HG02610 (cell line): ENCODE data around the gene PLEKHH1.
A peak's percentile ranks its signal among the peaks of the same experiment; 100 is the strongest.

Experiments
- ATAC-seq: cut with Tn5 transposase; IDR thresholded peaks from one replicate; pipeline ENCODE4 v1.9.1; 2021; ENCODE audit warnings: mild to moderate bottlenecking, moderate library complexity; ENCODE audit not compliant: unreplicated experiment

PLEKHH1 gene

DNA sequence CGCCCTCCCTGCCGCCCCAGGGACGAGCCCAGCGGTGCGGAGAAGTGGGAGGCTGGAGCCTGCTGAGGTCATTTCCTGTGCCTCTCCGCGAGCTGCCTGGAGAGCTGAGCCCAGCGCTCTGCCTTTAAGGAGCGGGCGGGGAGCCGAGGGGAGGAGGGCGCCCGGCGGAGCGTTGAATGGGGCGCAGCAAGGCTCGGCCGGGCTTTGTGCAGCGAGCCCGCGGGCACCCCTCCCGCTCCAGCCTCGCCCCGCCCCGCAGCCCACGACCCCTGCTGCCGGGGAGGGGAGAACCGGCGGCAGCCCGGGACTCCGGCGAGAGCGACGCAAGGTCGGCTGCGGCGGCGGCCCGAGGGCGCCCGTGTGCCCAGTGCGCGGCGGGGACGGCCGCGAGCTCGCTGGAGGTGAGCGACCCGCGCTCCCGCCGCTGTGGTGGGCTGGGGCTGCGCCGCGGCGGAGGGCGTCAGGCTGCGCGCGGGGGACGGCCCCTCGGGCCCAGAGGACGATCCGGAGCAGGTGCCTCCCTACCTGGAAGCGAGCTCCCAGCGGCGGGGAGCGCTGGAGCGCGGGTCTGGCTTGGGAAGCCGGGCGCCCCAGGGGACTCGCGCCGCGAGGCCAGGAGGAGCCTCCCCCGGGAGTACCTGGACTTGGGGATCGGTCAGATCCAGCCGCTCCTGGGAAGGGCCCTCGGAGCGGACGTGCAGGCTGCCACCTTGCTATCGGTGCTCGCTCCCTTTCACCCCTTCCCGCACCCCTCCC is at the start of gene PLEKHH1:
Gene PLEKHH1 (plus strand): TSS at position 293 of the 756 bp plus-strand sequence. CDS start 8,578 bp downstream, outside the sequence.
- ATAC-seq, result peak; percentile 79

DNA sequence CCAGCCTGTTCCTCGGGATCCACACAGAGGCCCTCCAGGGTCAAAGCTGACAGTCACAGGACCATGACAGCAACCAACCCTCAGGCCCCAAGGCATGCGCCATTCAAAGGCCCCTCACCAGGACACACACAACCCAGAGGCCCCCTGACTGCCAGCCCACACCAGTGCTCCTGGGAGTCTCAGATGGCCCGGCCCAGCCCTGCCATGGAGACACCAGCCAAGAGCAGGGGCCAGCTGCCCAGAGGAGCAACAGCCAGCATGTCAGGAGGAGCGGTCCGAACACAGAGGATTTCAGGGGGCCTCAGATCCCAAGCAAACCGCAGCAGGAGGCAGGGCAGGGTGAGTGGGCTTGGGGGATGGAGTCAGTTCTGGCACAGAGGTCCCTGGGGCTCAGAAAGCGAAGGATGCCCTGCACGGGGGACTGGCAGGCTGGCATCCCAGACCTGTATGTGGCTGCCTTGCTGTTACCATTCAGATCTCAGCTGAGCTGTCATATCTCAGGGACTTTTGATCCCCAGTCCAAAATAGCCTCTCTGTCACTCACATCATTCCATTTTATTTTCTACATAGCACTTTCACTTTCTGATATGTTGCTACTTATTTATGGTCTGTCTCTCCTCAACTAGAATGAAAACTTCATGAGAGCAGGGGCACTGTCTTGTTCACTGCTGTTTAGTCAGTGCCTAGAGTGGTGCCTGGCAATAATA is 49.4 kb upstream of the PLEKHH1 start:
- no peak for ATAC-seq

DNA sequence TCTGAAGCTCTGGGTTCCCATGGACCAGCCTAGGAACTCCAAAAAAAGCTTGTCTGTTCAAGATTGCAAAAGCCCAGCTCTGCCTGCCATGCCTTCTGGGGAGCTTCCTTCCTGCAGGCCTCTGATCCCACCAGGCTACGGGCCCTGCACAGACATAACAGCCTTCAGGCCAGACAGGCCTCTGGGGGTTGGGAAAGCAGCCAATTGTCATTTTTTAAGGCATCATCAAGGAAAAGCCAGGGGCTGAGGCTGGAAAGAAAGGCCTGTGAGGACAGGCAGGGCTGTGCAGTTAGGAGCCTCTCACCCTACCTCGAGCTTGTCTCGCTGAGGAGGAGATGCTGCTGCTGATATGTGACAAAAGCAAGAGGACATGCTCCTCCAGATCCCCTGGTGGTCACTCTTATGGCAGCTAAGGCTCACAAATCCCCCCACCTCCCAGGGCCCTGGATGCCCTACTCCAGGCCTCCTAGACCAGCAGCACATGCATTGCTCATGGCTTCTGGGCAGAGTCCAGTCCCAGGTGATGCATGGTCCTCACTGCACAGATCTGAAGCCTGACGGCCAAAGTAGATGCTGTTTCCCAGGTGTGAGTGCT is 47.5 kb upstream of the PLEKHH1 start:
- ATAC-seq, result no peak

DNA sequence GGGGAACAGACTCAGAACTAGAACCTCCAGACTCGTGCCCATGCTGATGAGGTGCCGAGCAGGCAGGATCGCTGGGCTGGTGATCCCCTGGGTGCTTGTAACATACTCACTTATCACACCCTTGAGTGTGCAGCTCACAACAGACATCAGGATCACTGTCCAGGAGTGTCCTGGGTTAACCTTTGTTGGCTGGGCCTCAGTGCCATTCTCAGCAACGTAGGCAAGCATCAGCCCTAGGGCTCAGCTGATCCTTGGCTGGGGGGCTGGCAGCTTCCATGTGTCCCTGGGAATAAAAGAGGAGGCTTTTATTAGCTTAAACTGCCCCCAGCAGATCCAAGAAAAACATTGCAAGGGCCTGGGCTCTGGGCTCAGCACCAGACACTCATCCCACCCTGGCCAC is 46.2 kb upstream of the PLEKHH1 start:
- ATAC-seq, result no peak

DNA sequence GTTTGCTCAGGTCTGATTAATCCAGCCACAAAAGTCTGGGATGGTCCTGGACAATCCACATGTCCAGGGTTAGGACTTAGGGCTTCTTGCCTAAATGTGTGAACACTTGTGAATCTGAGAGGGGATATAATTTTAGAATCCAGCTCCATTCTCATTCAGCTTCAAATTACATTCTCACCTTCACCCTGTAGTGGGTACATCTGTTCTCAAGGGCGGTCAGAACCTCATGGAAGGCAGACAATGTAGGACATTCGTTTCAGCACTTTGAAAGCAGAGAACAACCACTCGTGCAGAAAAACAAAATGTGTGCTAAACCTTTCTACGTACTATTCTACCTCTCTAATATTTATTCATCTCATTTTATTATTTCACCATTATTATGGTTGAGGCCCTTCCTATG is 45.8 kb upstream of the PLEKHH1 start:
- no peak for ATAC-seq

DNA sequence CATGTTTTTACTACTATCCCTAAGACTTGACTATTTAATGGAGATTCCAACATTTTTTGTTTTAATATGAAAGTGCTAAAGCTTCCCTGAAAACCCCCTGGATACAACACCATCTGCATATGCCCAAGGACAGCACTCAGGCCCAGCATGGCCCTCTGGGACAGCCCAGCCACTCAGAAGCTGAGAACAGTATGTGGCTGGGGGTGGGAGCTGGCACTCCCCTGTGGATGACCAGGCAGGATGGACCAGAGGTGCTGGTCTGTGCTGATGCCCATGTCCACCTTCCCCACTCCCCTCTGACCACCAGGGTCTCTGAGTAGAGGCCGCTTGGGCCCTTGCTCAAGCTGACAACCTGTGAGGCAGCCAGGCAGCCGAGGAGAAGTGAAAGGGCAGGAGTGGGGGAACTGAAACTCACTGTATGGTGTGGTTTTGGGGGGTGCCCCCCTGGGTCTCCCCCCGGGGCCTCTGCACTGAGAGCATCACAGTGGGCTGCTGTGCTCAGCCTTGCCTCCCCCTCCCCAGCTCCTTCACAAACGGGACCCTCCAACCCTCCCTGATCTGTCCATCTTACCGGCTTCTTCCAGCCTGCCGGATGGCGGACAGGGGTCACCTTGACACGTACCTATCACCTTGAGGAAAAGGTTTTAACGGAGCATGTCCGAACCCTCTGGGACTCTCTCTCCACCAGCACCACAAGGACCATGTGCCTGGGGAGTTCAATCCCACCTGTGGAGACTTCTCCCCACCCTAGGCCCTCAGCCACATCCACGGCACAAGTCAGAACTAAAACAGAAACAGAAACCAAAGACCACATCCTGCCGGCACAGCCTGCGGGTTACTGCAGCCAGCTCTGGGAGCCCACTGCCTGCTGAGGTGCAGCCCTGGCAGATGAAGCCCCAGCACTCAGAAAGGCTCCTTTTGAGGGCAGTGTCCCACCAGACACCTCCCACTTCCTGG is 44.9 kb upstream of the PLEKHH1 start, which contains the start of gene TMEM229B:
Gene TMEM229B (minus strand): TSS at position 785 of the 957 bp plus-strand sequence. CDS start 14,798 bp downstream, outside the sequence.
- peak; percentile 94 for ATAC-seq

DNA sequence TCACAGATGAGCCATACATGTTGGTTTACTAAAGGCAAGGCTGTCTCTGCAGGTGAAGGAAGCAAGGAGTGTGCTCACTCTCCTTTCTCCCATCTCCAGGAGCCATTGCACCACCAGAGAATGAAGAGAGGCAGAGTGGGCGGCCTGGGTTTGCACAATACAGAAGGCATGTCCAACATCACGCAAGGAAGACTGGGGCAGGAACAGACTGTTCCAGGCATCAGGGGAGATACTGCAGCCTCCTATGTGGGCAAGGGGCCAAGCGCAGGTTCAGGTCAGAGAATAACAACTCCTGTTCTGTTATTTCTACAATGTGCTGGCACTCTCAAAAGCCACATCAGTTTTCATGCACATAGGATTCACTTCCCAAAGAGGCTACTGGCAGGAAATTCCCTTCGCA is 42.9 kb upstream of the PLEKHH1 start:
- ATAC-seq, result no peak

DNA sequence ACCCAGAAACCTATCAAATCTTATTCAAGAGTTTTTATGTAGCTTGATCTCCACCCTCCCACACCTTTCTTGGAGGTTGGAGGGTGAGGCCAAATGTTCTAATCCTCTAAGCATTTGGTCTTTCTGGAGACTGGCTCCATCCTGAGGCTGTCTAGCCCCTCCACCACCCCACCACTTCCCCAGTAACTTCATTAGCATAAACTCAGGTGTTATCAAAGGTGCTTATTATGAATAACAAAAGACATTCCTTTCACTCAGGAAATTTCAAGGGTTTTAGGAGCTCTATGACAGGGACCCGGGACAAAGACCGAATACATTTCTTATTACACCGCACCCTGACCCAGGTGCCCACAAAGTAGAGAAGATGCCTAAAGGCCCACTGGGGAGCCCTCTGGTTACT is 41.8 kb upstream of the PLEKHH1 start:
- no peak for ATAC-seq

DNA sequence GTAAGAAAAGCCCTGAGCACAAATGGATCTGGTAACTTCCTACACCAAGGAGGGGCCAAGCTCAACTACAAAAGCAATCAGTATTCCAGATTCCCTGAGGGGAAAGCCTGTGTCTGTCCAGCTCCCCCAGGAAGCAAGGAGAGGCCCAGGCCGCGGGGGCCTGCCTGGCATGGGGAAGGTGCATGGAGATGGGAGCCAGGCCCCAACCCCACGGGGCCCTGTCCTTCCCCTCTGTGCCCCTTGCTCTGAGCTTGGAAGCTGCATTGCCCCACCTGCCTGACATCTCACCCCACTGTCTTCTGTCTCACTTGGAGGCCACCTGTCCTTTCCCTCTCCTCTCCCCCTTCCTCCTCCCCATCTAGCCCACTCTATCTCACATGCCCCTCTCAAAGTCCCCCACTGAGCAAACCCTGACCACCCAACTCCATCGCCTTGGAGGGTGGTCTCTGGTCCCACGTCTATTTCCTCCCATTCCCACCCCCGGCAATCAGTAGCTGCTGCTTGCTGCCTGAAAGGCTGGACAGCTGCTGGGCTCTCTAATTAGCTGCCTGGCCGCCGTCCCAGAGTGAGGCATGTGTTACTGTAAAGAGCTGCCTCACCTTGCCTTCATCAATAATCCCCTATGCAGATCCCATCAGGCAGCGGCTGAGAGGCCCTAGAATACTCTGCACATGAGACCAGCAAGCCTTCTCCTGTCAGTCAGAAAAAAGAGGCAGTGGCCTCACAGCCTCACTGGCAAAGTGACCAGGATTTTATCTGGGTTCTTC is 41.2 kb upstream of the PLEKHH1 start:
- no peak for ATAC-seq

DNA sequence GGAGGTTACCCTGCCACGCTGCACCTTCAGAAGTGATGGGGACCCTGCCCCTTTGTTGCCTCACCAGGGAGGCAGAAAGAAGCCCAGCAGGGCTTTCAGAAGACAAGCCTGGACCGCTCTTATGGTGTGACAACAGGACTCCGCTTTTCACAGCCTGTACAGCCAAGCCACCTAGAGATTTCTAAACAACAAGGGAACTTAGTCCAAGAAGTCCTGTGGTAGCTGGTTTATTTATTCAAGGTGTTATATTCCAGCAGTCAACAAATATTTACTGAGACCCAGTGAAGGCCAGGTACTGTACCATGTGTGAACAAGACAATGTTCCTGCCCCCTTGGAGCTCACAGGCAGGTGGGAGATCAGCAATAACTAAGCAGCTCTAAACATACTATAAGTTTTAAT is 40.6 kb upstream of the PLEKHH1 start:
- ATAC-seq, result no peak

DNA sequence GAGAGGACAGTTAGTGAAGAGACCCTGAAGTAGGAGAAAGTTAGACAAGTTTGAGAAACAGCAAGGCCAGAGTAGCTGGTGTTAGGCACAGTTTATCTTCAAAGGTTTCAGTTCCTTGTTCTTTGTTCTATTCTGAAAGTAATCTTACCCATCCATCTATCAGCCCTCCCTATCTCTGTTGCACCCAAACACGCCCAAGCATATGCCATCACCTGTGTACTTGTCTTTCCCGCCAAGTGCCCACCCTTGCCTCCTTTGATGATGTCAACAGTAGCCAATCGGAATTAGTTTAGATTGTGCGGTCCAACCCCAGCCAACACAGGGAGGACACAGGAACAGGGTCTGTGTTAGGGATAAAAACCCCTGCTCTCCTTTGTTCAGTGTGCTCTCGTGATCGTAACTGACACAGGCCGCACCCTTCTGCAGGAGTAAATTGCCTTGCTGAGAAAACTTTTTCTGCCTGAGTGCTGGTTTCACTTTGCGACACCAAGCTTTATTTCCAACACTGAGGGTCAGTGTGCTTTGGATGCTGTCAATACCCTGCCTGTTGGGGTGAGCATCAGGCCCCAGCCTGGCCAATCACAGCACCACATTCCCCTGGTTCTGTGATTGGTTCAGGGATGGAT is 39.9 kb upstream of the PLEKHH1 start:
- no peak for ATAC-seq

DNA sequence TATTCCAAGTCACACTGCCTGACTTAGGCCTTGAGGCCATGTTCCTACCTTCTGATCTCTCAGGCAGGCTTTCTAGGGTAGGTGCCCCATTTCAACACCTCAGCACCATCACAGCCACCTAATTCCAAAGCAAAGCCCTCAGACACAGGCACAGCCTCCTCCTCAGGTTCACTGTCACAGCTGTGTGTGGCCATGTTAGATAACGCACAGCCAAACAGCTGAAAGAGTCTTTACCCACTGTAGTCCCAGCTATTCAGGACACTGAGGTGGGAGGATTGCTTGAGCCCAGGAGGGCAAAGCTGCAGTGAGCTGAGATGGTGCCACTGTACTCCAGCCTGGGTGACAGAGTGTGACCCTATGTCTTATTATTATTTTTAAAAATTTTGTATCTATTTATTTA is 37.3 kb upstream of the PLEKHH1 start:
- ATAC-seq, result no peak

DNA sequence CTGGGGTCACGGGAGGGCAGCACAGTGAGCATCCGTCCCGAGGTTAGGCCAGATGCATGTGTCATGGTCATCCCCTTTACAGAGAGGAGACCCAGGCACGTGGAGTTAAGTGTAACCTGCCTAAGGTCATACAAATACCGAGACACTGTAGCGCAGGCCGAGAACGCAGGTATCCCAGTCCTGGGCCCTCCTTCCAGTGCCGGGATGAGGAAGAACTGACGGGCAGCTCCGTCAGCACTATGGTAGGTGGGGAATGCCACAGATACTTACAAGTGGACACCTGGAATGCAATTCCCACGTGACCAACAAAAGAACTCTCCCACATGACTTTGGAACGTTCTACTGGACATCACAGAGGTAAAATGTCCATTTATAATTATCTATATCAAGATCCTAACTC is 35.9 kb upstream of the PLEKHH1 start:
- no peak for ATAC-seq

DNA sequence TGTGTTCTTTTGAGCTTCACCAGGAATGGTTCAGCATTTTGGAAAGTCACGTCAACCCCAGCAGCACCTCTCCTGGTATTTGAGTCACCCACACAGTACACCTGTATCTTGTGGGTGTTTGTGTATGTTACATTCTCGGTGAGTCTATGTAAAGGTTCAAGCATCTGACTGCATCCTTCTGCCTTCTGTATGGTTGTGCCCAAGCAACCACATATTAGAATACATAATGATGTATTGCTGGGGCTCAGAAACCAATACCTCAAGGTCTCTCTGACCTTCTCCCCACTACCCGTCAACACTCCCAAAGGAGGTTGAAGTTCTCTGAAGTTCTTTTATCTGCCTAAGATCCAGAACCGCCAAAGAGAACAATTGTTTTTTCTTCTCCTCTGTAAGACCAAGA is 35.4 kb upstream of the PLEKHH1 start:
- ATAC-seq, result no peak

DNA sequence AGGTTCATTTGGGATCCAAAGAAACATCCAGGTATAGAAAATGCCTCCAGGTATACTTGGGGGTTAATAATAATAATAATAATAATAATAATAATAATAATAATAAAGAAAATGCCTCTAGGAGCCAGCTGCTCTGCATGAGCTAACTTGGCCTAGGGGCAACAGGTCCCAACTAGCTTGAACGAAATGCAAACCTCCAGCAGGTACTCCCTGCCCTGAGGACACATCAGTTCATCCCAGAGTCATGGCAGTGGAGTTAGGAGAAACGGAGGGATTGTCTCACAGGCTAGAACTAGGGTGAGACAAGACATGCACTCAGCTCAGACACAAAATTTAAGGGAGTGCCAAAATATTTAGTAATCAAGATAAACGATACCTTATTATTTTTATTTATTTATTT is 32.1 kb upstream of the PLEKHH1 start:
- ATAC-seq, result no peak

DNA sequence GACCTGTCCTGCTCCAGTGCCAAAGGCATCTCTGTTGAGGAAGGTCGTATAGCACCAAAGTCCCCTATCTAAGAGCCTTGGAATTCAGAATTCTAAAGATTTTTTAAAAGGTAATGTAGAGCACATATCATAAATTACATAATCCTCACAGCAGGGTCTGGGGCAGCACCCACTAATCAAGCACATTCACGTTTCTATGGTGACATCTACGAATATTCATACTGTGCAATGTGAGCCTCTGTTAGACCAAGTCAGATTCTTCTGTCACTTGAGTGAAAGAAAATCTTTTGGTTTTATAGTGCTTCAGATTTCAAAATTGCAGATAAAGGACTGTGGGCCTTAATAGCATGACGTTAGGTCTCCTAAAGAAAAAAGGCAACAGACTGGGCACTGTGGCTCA is 31.4 kb upstream of the PLEKHH1 start:
- no peak for ATAC-seq

DNA sequence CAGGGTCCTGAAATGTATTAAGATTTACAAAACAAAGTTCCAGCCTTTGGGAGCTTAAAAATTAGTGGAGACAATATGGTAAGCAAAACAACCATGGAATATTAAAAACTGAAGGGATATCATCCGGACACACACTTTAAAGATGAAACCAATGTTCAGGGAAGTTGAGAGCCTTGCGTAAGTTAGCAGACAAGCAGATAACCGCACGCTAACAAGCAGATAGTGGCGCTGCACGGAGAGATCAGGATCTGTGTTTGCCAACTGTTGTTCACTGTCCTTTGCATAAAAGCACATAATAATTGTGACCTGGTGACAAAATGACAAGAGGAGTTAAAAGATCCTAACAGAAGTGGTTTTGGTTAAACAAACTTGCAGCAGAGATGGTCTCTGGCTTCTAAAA is 30.2 kb upstream of the PLEKHH1 start:
- no peak for ATAC-seq

DNA sequence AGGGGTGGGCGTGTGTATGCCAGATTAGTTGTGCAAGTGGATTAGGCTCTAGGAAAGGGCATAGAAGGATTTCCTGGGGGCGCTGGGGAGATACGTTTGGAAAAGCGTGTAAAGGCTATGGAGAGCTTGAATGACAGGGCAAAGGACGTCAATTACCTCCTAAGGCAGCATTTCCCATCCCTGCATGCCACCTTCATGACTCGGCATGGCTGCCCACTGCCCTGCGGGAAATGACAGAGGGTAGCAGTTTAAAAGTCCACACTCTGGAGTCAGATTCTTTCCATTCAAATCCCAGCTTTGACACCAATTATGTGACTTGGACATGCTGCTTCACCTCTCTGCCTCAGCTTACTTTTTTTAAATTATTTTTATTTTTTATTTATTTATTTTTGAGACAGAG is 29.8 kb upstream of the PLEKHH1 start:
- ATAC-seq, result no peak

DNA sequence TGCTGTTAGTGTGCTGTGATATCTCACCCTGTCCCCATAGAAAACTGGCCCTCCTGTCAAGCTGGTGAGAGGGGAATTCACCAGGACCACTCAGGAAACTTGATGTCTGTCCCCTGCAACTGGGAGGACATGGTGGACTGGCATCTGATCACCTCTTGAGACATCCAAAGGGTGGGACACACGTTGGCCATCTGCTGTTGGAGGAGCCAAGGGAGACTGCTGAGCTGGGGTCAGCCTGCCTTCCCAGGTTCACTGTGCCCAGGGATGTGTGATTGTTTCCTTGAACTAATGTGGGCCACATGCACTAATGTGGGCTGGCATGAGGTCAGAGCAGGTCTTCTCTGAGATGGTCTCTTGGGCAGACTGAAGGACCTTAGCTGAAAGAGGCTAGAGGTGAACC is 27.8 kb upstream of the PLEKHH1 start:
- ATAC-seq, result no peak

DNA sequence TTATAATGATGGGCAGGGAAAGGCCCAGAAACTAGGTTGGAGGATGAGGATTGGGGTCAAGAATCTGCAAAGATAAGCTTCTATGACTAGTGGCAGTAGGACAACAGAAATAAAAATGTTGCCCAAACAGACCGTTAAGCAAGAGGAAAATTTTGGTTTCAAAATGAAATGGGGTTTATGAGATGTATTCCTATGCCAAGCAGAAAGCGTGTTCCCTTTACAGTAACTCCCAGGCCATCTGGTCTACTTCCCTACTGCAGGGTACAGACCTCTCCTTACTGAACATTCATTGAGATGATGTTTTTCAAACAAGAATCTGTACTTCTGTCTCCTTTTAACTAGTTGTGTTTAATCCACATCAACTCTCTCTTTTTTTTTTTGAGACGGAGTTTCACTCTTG is 24.1 kb upstream of the PLEKHH1 start:
- ATAC-seq, result no peak
